Astrocyte (in vitro differentiated cells and primary cell): Measurements from ENCODE around the gene MTX3.

Experiments
- CTCF ChIP-seq: IDR thresholded peaks from 2 replicates; pipeline ENCODE4 v1.5.1; 2011; ENCODE audit warnings: low read depth, mild to moderate bottlenecking, inconsistent platforms, low read length, moderate library complexity; ENCODE audit not compliant: insufficient read depth
- EZH2 ChIP-seq: IDR thresholded peaks from 2 replicates; pipeline ENCODE4 v1.6.1; 2012; ENCODE audit warnings: mild to moderate bottlenecking, low read length, inconsistent platforms; ENCODE audit not compliant: insufficient read depth

GRCh38 chr5:79936646-79937216 lies 54.3 kb downstream of the MTX3 start:
- TF ChIP-seq CTCF (no peak), EZH2 (no peak)
